Right hindlimb (tissue), 1 donor: Measurements from ENCODE around the gene NCOA6.
"Not testable (repeated sequence)": the region's sequence is repeated elsewhere in the genome, so short reads cannot be mapped to it uniquely, and the experiment has no call there.

Experiments used
- DNase-seq: peaks from one replicate; pipeline ENCODE4 v3.0.0-alpha.2; 2018

Gene NCOA6

GRCh38 chr20:34773726-34774125 is 51.7 kb downstream of the NCOA6 start:
- no peak for DNase-seq

GRCh38 chr20:34772437-34772836 is 53.0 kb downstream of the NCOA6 start:
- no peak for DNase-seq

- DNase-seq: no peak
Observed at GRCh38 chr20:34771680-34772081, 53.8 kb downstream of the NCOA6 start.

- no peak for DNase-seq
Observed at GRCh38 chr20:34768096-34768495, 57.4 kb downstream of the NCOA6 start.

GRCh38 chr20:34762031-34762555 is 63.4 kb downstream of the NCOA6 start:
- DNase-seq: no peak

- no peak for DNase-seq
Observed at GRCh38 chr20:34755367-34755766, 70.1 kb downstream of the NCOA6 start.

GRCh38 chr20:34754611-34755010 is 70.8 kb downstream of the NCOA6 start:
- no peak for DNase-seq

- DNase-seq: no peak
Observed at GRCh38 chr20:34753706-34754461, 71.6 kb downstream of the NCOA6 start.

- DNase-seq: no peak
Observed at GRCh38 chr20:34751453-34751852, 74.0 kb downstream of the NCOA6 start.

- no peak for DNase-seq
Observed at GRCh38 chr20:34750484-34750883, 75.0 kb downstream of the NCOA6 start.

GRCh38 chr20:34748709-34749108 is 76.7 kb downstream of the NCOA6 start:
- DNase-seq: no peak

- no peak for DNase-seq
Observed at GRCh38 chr20:34747479-34747878, 78.0 kb downstream of the NCOA6 start.

GRCh38 chr20:34746674-34747073 is 78.8 kb downstream of the NCOA6 start:
- no peak for DNase-seq

- no peak for DNase-seq
Observed at GRCh38 chr20:34744847-34745246, 80.6 kb downstream of the NCOA6 start.

- no peak for DNase-seq
Observed at GRCh38 chr20:34744340-34744739, 81.1 kb downstream of the NCOA6 start.

GRCh38 chr20:34743039-34743438 is 82.4 kb downstream of the NCOA6 start:
- no peak for DNase-seq

- no peak for DNase-seq
Observed at GRCh38 chr20:34736106-34736735, 89.2 kb downstream of the NCOA6 start.

- no peak for DNase-seq
Observed at GRCh38 chr20:34732523-34732922, 92.9 kb downstream of the NCOA6 start.

- DNase-seq: no peak
Observed at GRCh38 chr20:34729416-34729815, 96.0 kb downstream of the NCOA6 start.

GRCh38 chr20:34724172-34724571 is 101.3 kb downstream of the NCOA6 start:
- DNase-seq: no peak

- DNase-seq: not testable (repeated sequence)
Observed at GRCh38 chr20:34722560-34722959, 102.9 kb downstream of the NCOA6 start.

- DNase-seq: no peak
Observed at GRCh38 chr20:34720266-34720665, 105.2 kb downstream of the NCOA6 start.

- DNase-seq: not testable (repeated sequence)
Observed at GRCh38 chr20:34719242-34720017, 106.0 kb downstream of the NCOA6 start.
